ENCODE results near the gene SRGAP2B. TPM values are rescaled to one million over a fixed set of nuclear protein-coding genes. Genes with fewer than 3 reads are reported as not detected.
"Not testable (repeated sequence)": the region's sequence is repeated elsewhere in the genome, so short reads cannot be mapped to it uniquely, and the experiment has no call there.

Gene SRGAP2B
- total RNA-seq, 3 donors from 2014 or later (not counting 1 experiment from before 2014, with no cell fraction given): 11.9 to 21.3 (median 18.2) TPM

GRCh38 chr1:144927292-144927691 lies 167.8 kb downstream of the SRGAP2B start:
- H3K27me3 Mint-ChIP-seq (ENCODE audit: low read depth in 2 of 2); H3K9me3 Mint-ChIP-seq; ATAC-seq: not testable (repeated sequence)

GRCh38 chr1:144923640-144924039 lies 171.5 kb downstream of the SRGAP2B start:
- H3K4me1 Mint-ChIP-seq; H3K36me3 Mint-ChIP-seq; H3K27me3 Mint-ChIP-seq (ENCODE audit: low read depth in 2 of 2); H3K4me3 ChIP-seq (ENCODE audit: low read length); H3K27ac Mint-ChIP-seq; DNase-seq; ATAC-seq; H3K27ac ChIP-seq (ENCODE audit: low read length); intact Hi-C loops (cut with micrococcal nuclease); H3K4me1 ChIP-seq (ENCODE audit: control insufficient read depth, insufficient read depth, low read length); H3K9me3 Mint-ChIP-seq; H3K9me3 ChIP-seq (ENCODE audit: control insufficient read depth, insufficient read depth, low read length); H3K27me3 ChIP-seq (ENCODE audit: control insufficient read depth, insufficient read depth, low read length); H3K4me3 Mint-ChIP-seq; H3K36me3 ChIP-seq (ENCODE audit: control insufficient read depth, insufficient read depth, low read length): not testable (repeated sequence)
- no CpG with 5 or more reads among the region's 5 CpGs for WGBS (ENCODE audit: insufficient coverage)

More at GRCh38 chr1:144927292-144927691, 167.8 kb downstream of the SRGAP2B start:
- H3K4me1 Mint-ChIP-seq; intact Hi-C loops (cut with micrococcal nuclease); H3K4me1 ChIP-seq (ENCODE audit: control insufficient read depth, insufficient read depth, low read length); H3K27ac ChIP-seq (ENCODE audit: low read length); H3K27ac Mint-ChIP-seq; H3K4me3 ChIP-seq (ENCODE audit: low read length); H3K27me3 ChIP-seq (ENCODE audit: control insufficient read depth, insufficient read depth, low read length); H3K4me3 Mint-ChIP-seq; H3K36me3 ChIP-seq (ENCODE audit: control insufficient read depth, insufficient read depth, low read length); H3K36me3 Mint-ChIP-seq; DNase-seq; H3K9me3 ChIP-seq (ENCODE audit: control insufficient read depth, insufficient read depth, low read length): not testable (repeated sequence)
- WGBS (ENCODE audit: insufficient coverage): no CpG with 5 or more reads among the region's 1 CpG

GRCh38 chr1:144922785-144923184 lies 172.3 kb downstream of the SRGAP2B start:
- H3K4me3 Mint-ChIP-seq; H3K27me3 Mint-ChIP-seq (ENCODE audit: low read depth in 2 of 2); H3K27me3 ChIP-seq (ENCODE audit: control insufficient read depth, insufficient read depth, low read length); H3K4me1 ChIP-seq (ENCODE audit: control insufficient read depth, insufficient read depth, low read length); H3K4me3 ChIP-seq (ENCODE audit: low read length); H3K36me3 ChIP-seq (ENCODE audit: control insufficient read depth, insufficient read depth, low read length); H3K36me3 Mint-ChIP-seq; H3K4me1 Mint-ChIP-seq; ATAC-seq; DNase-seq; H3K27ac ChIP-seq (ENCODE audit: low read length); H3K9me3 Mint-ChIP-seq; intact Hi-C loops (cut with micrococcal nuclease); H3K27ac Mint-ChIP-seq; H3K9me3 ChIP-seq (ENCODE audit: control insufficient read depth, insufficient read depth, low read length): not testable (repeated sequence)
- WGBS (ENCODE audit: insufficient coverage): no CpG with 5 or more reads among the region's 4 CpGs

GRCh38 chr1:144919106-144919505 lies 176.0 kb downstream of the SRGAP2B start:
- H3K4me1 ChIP-seq (ENCODE audit: control insufficient read depth, insufficient read depth, low read length); ATAC-seq; H3K27me3 ChIP-seq (ENCODE audit: control insufficient read depth, insufficient read depth, low read length); H3K27ac ChIP-seq (ENCODE audit: low read length); H3K36me3 Mint-ChIP-seq; H3K27me3 Mint-ChIP-seq (ENCODE audit: low read depth in 2 of 2); H3K4me1 Mint-ChIP-seq; intact Hi-C loops (cut with micrococcal nuclease); H3K4me3 ChIP-seq (ENCODE audit: low read length); H3K9me3 Mint-ChIP-seq; H3K4me3 Mint-ChIP-seq; H3K36me3 ChIP-seq (ENCODE audit: control insufficient read depth, insufficient read depth, low read length); H3K27ac Mint-ChIP-seq; H3K9me3 ChIP-seq (ENCODE audit: control insufficient read depth, insufficient read depth, low read length); DNase-seq: not testable (repeated sequence)

- H3K36me3 Mint-ChIP-seq; H3K4me3 Mint-ChIP-seq; H3K27ac ChIP-seq (ENCODE audit: low read length); H3K9me3 ChIP-seq (ENCODE audit: control insufficient read depth, insufficient read depth, low read length); H3K4me1 ChIP-seq (ENCODE audit: control insufficient read depth, insufficient read depth, low read length); DNase-seq; H3K4me3 ChIP-seq (ENCODE audit: low read length); H3K9me3 Mint-ChIP-seq; H3K27ac Mint-ChIP-seq; H3K4me1 Mint-ChIP-seq; H3K27me3 Mint-ChIP-seq (ENCODE audit: low read depth in 2 of 2); H3K36me3 ChIP-seq (ENCODE audit: control insufficient read depth, insufficient read depth, low read length); intact Hi-C loops (cut with micrococcal nuclease); ATAC-seq; H3K27me3 ChIP-seq (ENCODE audit: control insufficient read depth, insufficient read depth, low read length): not testable (repeated sequence)
- WGBS (ENCODE audit: insufficient coverage): no CpG with 5 or more reads among the region's 3 CpGs
These were observed 177.0 kb downstream of the SRGAP2B start for GRCh38 chr1:144918027-144918603.

GRCh38 chr1:144917154-144918026 lies 177.7 kb downstream of the SRGAP2B start:
- ATAC-seq: peak; percentile 62 to 66 (median 62)

GRCh38 chr1:144913977-144914734 lies 181.0 kb downstream of the SRGAP2B start:
- intact Hi-C loops (cut with micrococcal nuclease); H3K4me1 ChIP-seq (ENCODE audit: control insufficient read depth, insufficient read depth, low read length); H3K36me3 Mint-ChIP-seq; H3K9me3 ChIP-seq (ENCODE audit: control insufficient read depth, insufficient read depth, low read length); H3K4me3 Mint-ChIP-seq; H3K36me3 ChIP-seq (ENCODE audit: control insufficient read depth, insufficient read depth, low read length); H3K27ac Mint-ChIP-seq; H3K4me3 ChIP-seq (ENCODE audit: low read length); H3K27me3 Mint-ChIP-seq (ENCODE audit: low read depth in 2 of 2); H3K9me3 Mint-ChIP-seq; H3K27ac ChIP-seq (ENCODE audit: low read length); H3K4me1 Mint-ChIP-seq; H3K27me3 ChIP-seq (ENCODE audit: control insufficient read depth, insufficient read depth, low read length): not testable (repeated sequence)
- peak in 1 of 2 donors; percentile 16 for DNase-seq
- WGBS (ENCODE audit: insufficient coverage): no CpG with 5 or more reads among the region's 12 CpGs
- ATAC-seq: peak; percentile 78 to 88 (median 85)

More at GRCh38 chr1:144917154-144918026, 177.7 kb downstream of the SRGAP2B start:
- H3K4me3 Mint-ChIP-seq; H3K36me3 ChIP-seq (ENCODE audit: control insufficient read depth, insufficient read depth, low read length); H3K36me3 Mint-ChIP-seq; H3K4me1 Mint-ChIP-seq; H3K27ac Mint-ChIP-seq; H3K4me3 ChIP-seq (ENCODE audit: low read length); H3K9me3 Mint-ChIP-seq; DNase-seq; H3K4me1 ChIP-seq (ENCODE audit: control insufficient read depth, insufficient read depth, low read length); H3K27me3 Mint-ChIP-seq (ENCODE audit: low read depth in 2 of 2); H3K9me3 ChIP-seq (ENCODE audit: control insufficient read depth, insufficient read depth, low read length); H3K27me3 ChIP-seq (ENCODE audit: control insufficient read depth, insufficient read depth, low read length); H3K27ac ChIP-seq (ENCODE audit: low read length); intact Hi-C loops (cut with micrococcal nuclease): not testable (repeated sequence)
- WGBS (ENCODE audit: insufficient coverage): no CpG with 5 or more reads among the region's 8 CpGs
